ENCODE data around the gene SLC22A4.

SLC22A4 gene

GRCh38 chr5:132364319-132364718 lies 70.1 kb downstream of the SLC22A4 start:
- TF ChIP-seq REST (IDR thresholded peaks at IDR 0.05; ENCODE audit: insufficient read depth in 1 of 2, low read depth in 2 of 2, low read length in 2 of 2) (no peak), POLR2AphosphoS5 (IDR thresholded peaks at IDR 0.05; ENCODE audit: low read depth, low read length) (no peak), TAF1 (IDR thresholded peaks at IDR 0.05; ENCODE audit: borderline replicate concordance, insufficient read depth, low read length) (no peak), SIN3A (IDR thresholded peaks at IDR 0.05; ENCODE audit: borderline replicate concordance, insufficient read depth, low read length) (no peak), FOXP2 (optimal IDR thresholded peaks at IDR 0.05; ENCODE audit: borderline replicate concordance, extremely low read depth, extremely low read length, insufficient read depth) (no peak)

- TF ChIP-seq FOXP2 (optimal IDR thresholded peaks at IDR 0.05; ENCODE audit: borderline replicate concordance, extremely low read depth, extremely low read length, insufficient read depth) (no peak), REST (IDR thresholded peaks at IDR 0.05; ENCODE audit: insufficient read depth in 1 of 2, low read depth in 2 of 2, low read length in 2 of 2) (no peak), SIN3A (IDR thresholded peaks at IDR 0.05; ENCODE audit: borderline replicate concordance, insufficient read depth, low read length) (no peak), TAF1 (IDR thresholded peaks at IDR 0.05; ENCODE audit: borderline replicate concordance, insufficient read depth, low read length) (no peak), POLR2AphosphoS5 (IDR thresholded peaks at IDR 0.05; ENCODE audit: low read depth, low read length) (no peak)
Measured at GRCh38 chr5:132365213-132365612, 71.0 kb downstream of the SLC22A4 start.

- no peak for TF ChIP-seq POLR2AphosphoS5 (IDR thresholded peaks at IDR 0.05; ENCODE audit: low read depth, low read length)
- no peak for TF ChIP-seq TAF1 (IDR thresholded peaks at IDR 0.05; ENCODE audit: borderline replicate concordance, insufficient read depth, low read length)
- TF ChIP-seq FOXP2 (optimal IDR thresholded peaks at IDR 0.05; ENCODE audit: borderline replicate concordance, extremely low read depth, extremely low read length, insufficient read depth) = no peak
- TF ChIP-seq SIN3A (IDR thresholded peaks at IDR 0.05; ENCODE audit: borderline replicate concordance, insufficient read depth, low read length) = no peak
- TF ChIP-seq REST (IDR thresholded peaks at IDR 0.05; ENCODE audit: insufficient read depth in 1 of 2, low read depth in 2 of 2, low read length in 2 of 2) = no peak
Measured at GRCh38 chr5:132368186-132368585, 74.0 kb downstream of the SLC22A4 start.

- no peak for TF ChIP-seq TAF1 (IDR thresholded peaks at IDR 0.05; ENCODE audit: borderline replicate concordance, insufficient read depth, low read length)
- no peak for TF ChIP-seq POLR2AphosphoS5 (IDR thresholded peaks at IDR 0.05; ENCODE audit: low read depth, low read length)
- TF ChIP-seq REST (IDR thresholded peaks at IDR 0.05; ENCODE audit: insufficient read depth in 1 of 2, low read depth in 2 of 2, low read length in 2 of 2) = no peak
- TF ChIP-seq SIN3A (IDR thresholded peaks at IDR 0.05; ENCODE audit: borderline replicate concordance, insufficient read depth, low read length) = no peak
- no peak for TF ChIP-seq FOXP2 (optimal IDR thresholded peaks at IDR 0.05; ENCODE audit: borderline replicate concordance, extremely low read depth, extremely low read length, insufficient read depth)
Measured at GRCh38 chr5:132369007-132369473, 74.8 kb downstream of the SLC22A4 start.

Measured in PFSK-1 (cell line).